ENCODE measurements around the gene ORMDL3.

ORMDL3 gene

GRCh38 chr17:39871801-39872200 lies 55.6 kb downstream of the ORMDL3 start:
- no peak for DNase-seq (ENCODE audit: low read depth)

Data from T follicular helper cell (primary cell).